ENCODE results near the gene ARHGEF28. TPM values are rescaled to one million over a fixed set of nuclear protein-coding genes. Genes with fewer than 3 reads are reported as not detected.

The ARHGEF28 gene
- polyA plus RNA-seq, 4 donors: 13.7 to 55.9 (median 47.5) TPM

DNA sequence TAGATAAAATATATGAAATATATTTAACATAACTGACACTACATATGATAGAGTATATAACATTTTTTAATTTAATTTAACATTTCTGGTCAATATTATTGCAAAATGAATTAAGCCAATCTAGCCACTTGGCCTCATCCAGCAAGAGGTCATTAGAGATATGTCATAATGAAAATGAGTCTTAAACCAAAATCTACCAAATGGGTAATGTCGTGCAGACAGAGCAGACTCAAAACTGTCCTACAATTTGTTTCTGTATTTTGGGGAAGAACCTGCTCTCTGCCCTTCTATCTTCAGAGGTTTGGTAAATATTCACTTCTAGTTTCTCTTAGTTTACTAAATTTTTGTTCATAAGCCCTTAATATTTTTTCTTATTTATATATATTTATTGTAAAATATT, 61.4 kb downstream of the ARHGEF28 start:
- no peak for DNase-seq (ENCODE audit: low read depth in 4 of 4, low spot score in 3 of 4)

GRCh38 chr5:73690015-73690414, 64.0 kb downstream of the ARHGEF28 start:
- no peak for DNase-seq (ENCODE audit: low read depth in 4 of 4, low spot score in 3 of 4)

- no peak for DNase-seq (ENCODE audit: low read depth in 4 of 4, low spot score in 3 of 4)
Measured at GRCh38 chr5:73691302-73692080, 65.5 kb downstream of the ARHGEF28 start.

DNA sequence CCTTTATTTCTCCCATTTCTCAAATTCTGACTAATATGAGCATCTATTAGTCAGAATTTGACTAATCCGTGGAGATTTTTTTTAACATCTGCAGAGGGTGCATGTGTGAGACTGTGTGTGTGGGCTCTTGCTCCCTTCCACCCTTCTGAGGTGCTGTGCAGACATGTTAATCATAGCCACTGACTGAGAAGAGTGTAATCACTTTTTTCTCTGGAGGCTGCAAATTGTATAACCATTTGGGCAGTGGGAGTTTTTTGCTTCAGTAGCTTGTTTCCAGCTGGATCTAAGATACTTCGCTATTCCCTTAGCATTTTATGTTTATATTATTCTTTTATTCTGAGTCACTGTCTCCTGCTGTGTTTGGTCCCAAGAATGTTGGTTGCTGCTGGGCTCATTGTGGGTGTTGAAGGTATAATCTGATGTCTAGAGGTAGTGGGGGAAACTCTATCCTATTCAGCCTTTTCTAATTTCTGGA, 66.2 kb downstream of the ARHGEF28 start:
- DNase-seq (ENCODE audit: low read depth in 4 of 4, low spot score in 3 of 4): no peak

DNA sequence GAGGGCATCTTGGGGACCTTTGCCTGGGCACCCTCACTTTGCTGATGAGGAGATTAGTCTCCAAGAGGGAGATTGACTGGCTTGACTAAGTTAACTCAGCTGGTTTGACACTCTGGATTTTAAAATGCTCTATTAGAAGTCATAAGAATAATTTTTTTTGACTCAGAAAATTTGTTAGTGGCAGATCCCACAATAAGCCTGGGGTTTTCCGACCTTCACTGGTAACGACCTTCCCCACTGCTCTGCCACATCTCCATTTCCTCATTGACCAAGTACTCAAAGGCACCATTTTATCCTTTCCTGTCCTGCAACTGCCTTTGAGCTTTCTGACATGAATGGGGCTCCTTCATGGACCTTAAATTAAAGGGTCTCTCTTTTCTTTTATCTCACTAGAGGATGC, 67.0 kb downstream of the ARHGEF28 start:
- no peak for DNase-seq (ENCODE audit: low read depth in 4 of 4, low spot score in 3 of 4)

- DNase-seq (ENCODE audit: low read depth in 4 of 4, low spot score in 3 of 4): no peak
Measured at GRCh38 chr5:73693573-73694061, 67.6 kb downstream of the ARHGEF28 start.

DNA sequence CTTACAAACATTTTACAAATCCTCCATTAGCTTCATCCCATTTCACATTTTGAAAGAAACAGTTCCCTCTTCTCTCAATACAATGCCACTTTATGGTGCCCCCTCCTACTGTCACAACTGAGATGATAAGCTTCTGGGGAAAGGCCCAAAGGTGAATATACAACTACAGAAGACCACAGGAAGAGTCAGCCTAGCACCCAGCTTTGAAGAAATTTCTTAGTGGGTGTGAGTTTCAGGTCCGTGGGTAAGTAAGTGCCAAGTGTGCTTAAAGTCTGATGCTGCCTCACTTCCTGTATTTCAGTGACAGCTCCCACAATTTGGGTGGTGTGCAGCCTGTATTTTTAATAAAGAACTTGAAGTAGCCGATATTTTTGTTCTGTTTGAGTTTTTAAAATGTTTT, 68.1 kb downstream of the ARHGEF28 start:
- no peak for DNase-seq (ENCODE audit: low read depth in 4 of 4, low spot score in 3 of 4)

DNA sequence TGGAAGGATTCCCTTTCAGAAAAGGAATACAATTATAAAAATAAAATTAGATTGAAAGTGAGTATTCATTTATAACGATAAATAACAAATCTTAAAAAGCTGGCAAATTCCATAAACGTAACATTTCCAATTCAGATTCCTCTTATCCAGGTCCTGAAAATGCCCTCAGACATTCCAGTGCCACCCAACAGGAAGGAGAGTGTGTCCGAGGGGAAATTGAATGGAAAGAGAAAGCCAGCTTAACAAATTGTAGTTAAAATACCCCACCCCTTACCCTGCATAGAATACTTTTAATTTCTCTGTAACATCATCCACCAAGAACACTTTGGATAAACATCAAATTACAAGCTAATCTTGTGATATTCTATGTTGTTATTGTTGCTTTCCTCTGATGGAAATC, 72.0 kb downstream of the ARHGEF28 start:
- no peak for DNase-seq (ENCODE audit: low read depth in 4 of 4, low spot score in 3 of 4)

DNA sequence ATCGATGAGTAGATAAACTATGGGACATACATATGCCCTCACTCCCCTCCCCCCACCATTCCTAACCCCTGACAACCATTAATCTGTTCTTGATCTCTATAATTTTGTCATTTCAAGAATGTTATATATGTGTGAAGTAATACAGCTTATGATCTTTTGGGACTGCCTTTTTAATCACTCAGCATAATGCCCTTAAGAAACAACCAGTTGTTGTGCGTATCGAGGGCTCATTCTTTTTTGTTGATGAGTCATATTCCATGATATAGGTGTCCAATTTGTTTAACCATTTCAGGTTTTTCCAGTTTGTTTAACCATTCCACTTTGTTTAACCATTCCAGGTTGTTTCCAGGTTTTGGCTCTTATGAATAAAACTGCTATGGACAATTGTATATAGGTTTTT, 75.6 kb downstream of the ARHGEF28 start:
- no peak for DNase-seq (ENCODE audit: low read depth in 4 of 4, low spot score in 3 of 4)

DNA sequence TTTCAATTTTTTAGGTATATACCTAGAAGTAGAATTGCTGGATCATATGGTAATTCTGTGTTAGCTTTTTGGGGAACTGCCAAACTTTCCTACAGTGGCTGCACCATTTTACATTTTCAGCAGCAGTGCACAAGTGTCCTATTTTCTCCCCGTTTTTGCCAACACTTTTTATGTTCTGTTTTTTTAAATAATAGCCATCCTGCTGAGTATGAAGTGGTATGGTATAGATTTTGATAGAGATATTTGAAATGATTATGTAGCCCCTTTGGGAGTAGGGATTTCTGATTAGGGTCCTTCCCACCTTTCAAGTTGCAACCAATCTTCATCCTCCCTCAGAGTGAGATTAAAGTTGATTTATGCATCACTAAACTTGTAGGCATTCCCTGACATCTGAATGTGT, 76.5 kb downstream of the ARHGEF28 start:
- no peak for DNase-seq (ENCODE audit: low read depth in 4 of 4, low spot score in 3 of 4)

DNA sequence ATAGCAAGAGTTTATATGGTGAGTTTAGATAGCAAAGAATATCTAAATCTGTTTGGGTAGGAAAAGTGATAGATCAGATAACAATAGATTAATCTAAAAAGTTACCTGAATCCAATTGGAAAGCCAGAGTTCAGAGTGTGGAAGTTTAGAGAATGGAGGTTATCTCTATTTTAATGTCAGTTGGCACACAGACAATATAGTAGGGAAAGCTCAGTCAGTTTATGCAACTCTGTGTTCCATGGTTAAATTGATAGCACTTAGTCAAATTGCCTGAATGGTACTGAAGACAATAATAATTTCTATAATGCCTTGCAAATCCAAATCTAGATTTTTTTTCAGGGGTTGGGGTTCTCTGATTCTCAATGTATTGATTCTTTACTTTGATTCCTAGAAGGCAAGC, 77.0 kb downstream of the ARHGEF28 start:
- DNase-seq (ENCODE audit: low read depth in 4 of 4, low spot score in 3 of 4): no peak

DNA sequence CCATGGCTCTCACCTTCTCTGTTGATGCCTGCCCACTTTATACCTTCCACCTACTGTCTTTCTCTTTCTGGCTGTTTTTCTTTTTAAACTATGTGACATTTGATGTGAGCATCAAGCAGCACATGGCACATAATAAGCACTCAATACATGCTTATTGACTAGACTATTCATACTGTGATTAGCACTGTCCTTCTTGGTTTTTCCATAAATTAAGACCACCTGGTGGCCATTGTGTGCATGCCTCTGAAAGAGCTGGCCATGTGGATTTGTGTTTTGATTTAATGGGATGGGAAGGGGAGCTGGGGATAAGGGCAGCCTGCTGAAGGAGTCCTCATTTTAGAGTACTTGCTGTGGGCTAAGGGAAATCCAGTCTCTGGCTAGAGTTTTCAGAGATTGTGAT, 79.4 kb downstream of the ARHGEF28 start:
- no peak for DNase-seq (ENCODE audit: low read depth in 4 of 4, low spot score in 3 of 4)

DNA sequence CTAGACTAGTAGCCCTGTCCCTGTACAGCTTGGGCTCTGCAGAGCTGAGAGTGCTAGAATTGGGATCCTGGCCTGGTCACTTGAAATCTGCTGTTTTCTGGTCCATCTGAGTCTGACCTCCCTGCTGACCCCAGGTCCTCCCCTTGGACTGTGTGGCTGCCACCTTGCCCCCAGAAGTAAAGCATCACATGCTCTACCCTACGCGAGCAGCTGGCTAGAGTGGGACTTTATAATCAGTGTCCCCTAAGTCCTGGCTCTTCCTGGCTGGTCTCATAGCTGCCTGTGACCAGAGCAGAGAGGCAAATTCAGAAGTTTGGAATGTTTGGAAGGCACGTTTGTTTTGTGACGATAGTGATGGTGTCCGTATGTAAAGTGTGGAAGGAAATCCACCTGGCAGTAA, 81.0 kb downstream of the ARHGEF28 start:
- no peak for DNase-seq (ENCODE audit: low read depth in 4 of 4, low spot score in 3 of 4)

DNA sequence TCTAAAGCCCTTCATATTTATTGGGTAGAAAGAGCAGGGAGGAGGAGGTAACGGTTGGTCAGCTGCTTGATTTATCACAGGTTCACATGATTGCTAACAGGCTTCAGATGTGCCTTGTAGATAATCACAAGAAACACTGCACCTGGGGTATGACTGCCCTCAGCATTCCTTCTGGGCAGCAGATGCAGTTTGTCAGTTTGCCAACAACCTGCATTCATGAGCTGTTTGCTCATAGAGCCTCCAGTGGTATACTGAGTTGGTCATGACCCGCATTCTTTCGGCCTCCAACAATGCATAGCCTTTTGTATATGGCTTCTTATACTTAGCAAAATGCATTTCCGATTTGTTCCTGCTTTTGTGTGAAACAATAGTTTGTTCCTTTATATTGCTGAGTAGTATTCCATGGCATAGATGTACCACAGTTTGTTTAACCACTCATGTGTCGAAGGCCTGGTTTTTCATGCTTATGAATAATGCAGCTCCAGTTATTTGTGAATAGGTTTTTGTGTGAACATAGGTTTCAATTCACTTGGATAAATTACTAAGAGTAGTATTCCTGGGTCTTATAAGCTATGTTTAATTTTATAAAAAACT, 83.6 kb downstream of the ARHGEF28 start:
- no peak for DNase-seq (ENCODE audit: low read depth in 4 of 4, low spot score in 3 of 4)

DNA sequence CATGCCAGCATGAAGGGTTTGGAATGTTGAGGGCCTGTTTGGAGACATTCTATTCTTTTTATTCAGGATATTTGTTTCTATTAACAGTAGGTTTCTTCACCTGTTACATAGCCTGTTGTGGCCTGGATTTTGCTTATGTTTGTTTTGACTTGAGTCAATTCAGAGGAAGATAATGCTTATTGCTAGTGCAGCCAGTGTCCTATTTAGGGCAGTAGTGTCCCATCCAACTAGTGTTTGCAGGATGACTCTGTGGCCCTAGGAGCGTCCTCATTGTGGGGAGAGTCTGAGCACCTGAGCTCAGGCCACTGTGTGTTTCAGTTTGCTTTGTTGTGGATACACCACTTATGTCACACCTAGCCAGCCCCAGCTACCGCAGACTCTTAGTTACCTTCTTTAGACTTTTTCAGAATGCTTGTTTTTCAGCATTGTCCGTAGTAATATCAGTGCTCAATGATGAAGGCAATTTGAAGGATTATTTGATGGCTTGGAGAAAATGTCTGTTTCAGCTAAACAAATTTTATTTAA, 90.3 kb downstream of the ARHGEF28 start:
- DNase-seq (ENCODE audit: low read depth in 4 of 4, low spot score in 3 of 4): no peak

DNA sequence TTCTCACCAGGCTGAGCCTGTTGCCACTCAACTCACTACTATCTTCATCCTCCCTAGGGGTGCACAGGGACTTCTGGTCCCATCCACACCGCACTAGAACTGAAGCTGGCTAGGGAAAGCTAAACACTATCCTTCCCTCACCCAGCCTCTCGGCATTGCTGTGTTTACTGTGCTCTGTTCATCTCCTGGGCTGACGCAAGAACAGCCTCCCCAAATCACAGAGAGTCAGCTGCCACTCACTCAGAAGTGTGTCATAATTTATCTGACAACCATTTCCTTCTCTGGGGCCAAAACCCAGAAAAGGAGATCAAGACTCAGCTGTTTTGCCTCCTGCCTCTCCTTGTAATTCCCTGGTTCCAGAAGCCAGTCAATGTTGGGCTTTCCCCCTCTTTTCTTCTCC, 92.8 kb downstream of the ARHGEF28 start:
- no peak for DNase-seq (ENCODE audit: low read depth in 4 of 4, low spot score in 3 of 4)

- DNase-seq (ENCODE audit: low read depth in 4 of 4, low spot score in 3 of 4): no peak
Measured at GRCh38 chr5:73719632-73720031, 93.6 kb downstream of the ARHGEF28 start.

DNA sequence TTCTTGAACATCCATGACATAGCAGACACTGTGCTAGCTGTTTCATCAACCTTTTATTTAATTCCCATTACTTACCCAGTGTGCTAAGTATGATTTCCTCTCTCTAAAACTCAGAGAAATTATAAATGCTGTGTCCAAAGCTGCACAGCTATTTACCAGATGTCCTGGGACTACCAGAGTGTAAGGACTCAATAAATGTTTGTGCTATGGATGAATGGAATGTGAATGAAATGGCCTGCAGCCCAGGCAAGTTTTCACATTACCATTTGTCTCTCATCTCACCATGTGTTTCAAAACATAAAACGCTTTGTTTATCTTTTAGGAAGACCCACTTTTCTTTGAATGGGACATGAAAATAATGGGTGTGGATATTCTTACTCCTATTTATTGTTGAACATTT, 96.2 kb downstream of the ARHGEF28 start:
- no peak for DNase-seq (ENCODE audit: low read depth in 4 of 4, low spot score in 3 of 4)

- no peak for DNase-seq (ENCODE audit: low read depth in 4 of 4, low spot score in 3 of 4)
Measured at GRCh38 chr5:73726071-73726470, 100.1 kb downstream of the ARHGEF28 start.

DNA sequence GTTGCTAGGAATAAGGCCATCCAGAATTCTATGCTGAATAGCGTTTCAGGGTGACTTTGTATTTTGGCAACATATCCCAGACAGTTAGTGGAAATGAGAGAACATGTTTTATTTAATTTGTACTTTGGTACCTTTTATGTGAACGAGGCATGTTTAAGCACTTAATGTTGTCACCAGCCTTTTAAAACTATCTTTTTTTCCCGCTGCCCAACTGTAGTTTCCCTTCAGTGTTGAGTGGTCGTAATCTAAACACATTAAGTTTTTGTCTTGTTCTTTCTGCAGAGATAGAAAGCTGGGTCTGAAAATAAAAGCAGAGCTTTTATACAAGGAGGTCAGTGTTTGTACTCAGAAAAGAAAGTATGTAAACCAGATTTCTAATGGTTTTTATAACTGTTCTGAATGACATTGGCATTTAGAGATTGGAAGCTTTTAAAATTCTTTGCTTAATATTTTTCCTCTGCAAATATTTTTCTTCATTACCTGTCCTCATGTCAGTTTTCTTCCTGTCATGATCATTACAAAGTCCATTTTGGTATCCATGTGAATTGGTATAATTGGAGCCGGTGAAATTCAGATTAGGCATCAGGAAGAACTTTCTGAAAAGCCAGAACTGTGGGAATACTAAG, 100.7 kb downstream of the ARHGEF28 start:
- no peak for DNase-seq (ENCODE audit: low read depth in 4 of 4, low spot score in 3 of 4)

- no peak for DNase-seq (ENCODE audit: low read depth in 4 of 4, low spot score in 3 of 4)
Measured at GRCh38 chr5:73727470-73727869, 101.5 kb downstream of the ARHGEF28 start.

All from left renal pelvis (tissue), 4 donors.